H1 (cell line): Measurements from ENCODE around the gene PTGDS. TPM values are rescaled to one million over a fixed set of nuclear protein-coding genes. Genes with fewer than 3 reads are reported as not detected.

Experiments used
- CTCF ChIA-PET: fragments of 300-600 bp; sonication (Branson Sonifier 250); formaldehyde crosslinking; loops from one replicate; lab custom pipeline; 2021; ENCODE audit not compliant: partially characterized antibody; lab: Charles Lee
- POLR2A ChIA-PET: fragments of 300-600 bp; sonication (Branson Sonifier 250); formaldehyde crosslinking; loops from one replicate; lab custom pipeline; 2021; ENCODE audit warnings: inconsistent platforms; ENCODE audit not compliant: partially characterized antibody; lab: Charles Lee
- DNase-seq, 2 experiments: peaks; one replicate each; pipeline versions ENCODE4 v3.0.0 to v3.0.0-alpha.2; 2010 to 2022; ENCODE audit warnings: low spot score in 2 of 2, low read depth in 1 of 2, mixed read lengths in 1 of 2
- FAIRE-seq: peaks from 2 replicates; lab custom pipeline; 2011; peaks lifted over from hg19 to GRCh38; lab: Jason Lieb, UNC
- H2AFZ ChIP-seq: 2 replicates; pipeline ENCODE4 v1.8.1; 2012; ENCODE audit warnings: low read length, inconsistent platforms
- H2AK5ac ChIP-seq: 2 replicates; pipeline ENCODE4 v1.6.1; 2013; ENCODE audit warnings: low read depth, low read length
- H2BK120ac ChIP-seq: replicated peaks from 2 replicates; pipeline ENCODE3; 2013; ENCODE audit warnings: low read depth, low read length, inconsistent platforms
- H2BK12ac ChIP-seq: 2 replicates; pipeline ENCODE4 v1.6.1; 2013; ENCODE audit warnings: low read depth, low read length
- H2BK15ac ChIP-seq: 2 replicates; pipeline ENCODE4 v1.6.1; 2013; ENCODE audit warnings: low read length
- H2BK20ac ChIP-seq: 2 replicates; pipeline ENCODE4 v1.6.1; 2013; ENCODE audit warnings: low read length
- H2BK5ac ChIP-seq: 2 replicates; pipeline ENCODE4 v1.6.1; 2013; ENCODE audit warnings: low read depth, low read length
- H3K14ac ChIP-seq: 2 replicates; pipeline ENCODE4 v1.6.1; 2013; ENCODE audit warnings: inconsistent platforms; ENCODE audit not compliant: insufficient read length
- H3K18ac ChIP-seq: 2 replicates; pipeline ENCODE4 v1.6.1; 2013; ENCODE audit warnings: low read length; ENCODE audit errors: extremely low read depth
- H3K23ac ChIP-seq: 2 replicates; pipeline ENCODE4 v1.6.1; 2013; ENCODE audit warnings: inconsistent platforms; ENCODE audit not compliant: insufficient read length
- H3K23me2 ChIP-seq: 2 replicates; pipeline ENCODE4 v1.6.1; 2013; ENCODE audit warnings: low read depth, low read length
- H3K27ac ChIP-seq: 2 replicates; pipeline ENCODE4 v1.6.1; 2011; ENCODE audit warnings: low read depth, low read length, inconsistent platforms
- H3K27me3 ChIP-seq, 4 experiments: replicated peaks in 1 of 4; 1 replicate in 1 of 4; 2 replicates in 3 of 4; pipeline versions ENCODE4 v1.6.1 to v1.8.1; 2011 to 2013; ENCODE audit warnings: low read length in 3 of 4, mild to moderate bottlenecking in 3 of 4, inconsistent platforms in 2 of 4, mixed read lengths in 2 of 4, moderate library complexity in 1 of 4; ENCODE audit not compliant: control insufficient read depth in 3 of 4, insufficient read depth in 3 of 4; ENCODE audit errors: extremely low read depth in 1 of 4
- H3K36me3 ChIP-seq, 4 experiments: 2 replicates each; pipeline versions ENCODE4 v1.6.1 to v1.8.1; 2011 to 2013; ENCODE audit warnings: mild to moderate bottlenecking in 4 of 4, low read length in 3 of 4, moderate library complexity in 2 of 4, control low read depth in 1 of 4, inconsistent platforms in 1 of 4; ENCODE audit not compliant: insufficient read depth in 4 of 4, control insufficient read depth in 2 of 4
- H3K4ac ChIP-seq: replicated peaks from 2 replicates; pipeline ENCODE3; 2013; ENCODE audit warnings: low read length, low read depth, mixed read lengths, inconsistent platforms; ENCODE audit not compliant: insufficient read length
- H3K4me1 ChIP-seq, 4 experiments: replicated peaks in 1 of 4; 1 replicate in 1 of 4; 2 replicates in 3 of 4; pipeline versions ENCODE4 v1.6.1 to v1.8.1; 2011 to 2013; ENCODE audit warnings: low read length in 3 of 4, inconsistent platforms in 2 of 4, mixed read lengths in 1 of 4; ENCODE audit not compliant: insufficient read depth in 4 of 4, control insufficient read depth in 3 of 4
- H3K4me2 ChIP-seq, 2 experiments: 2 replicates each; pipeline versions ENCODE4 v1.6.1 to v1.8.1; 2011 to 2013; ENCODE audit warnings: low read depth in 2 of 2, low read length in 2 of 2, control low read depth in 1 of 2, inconsistent platforms in 1 of 2, mild to moderate bottlenecking in 1 of 2; ENCODE audit not compliant: insufficient read depth in 1 of 2
- H3K4me3 ChIP-seq, 4 experiments: fragments of 200-600, 300-600 bp in 1 of 4; sonication (generic), shearing (Covaris generic), sonication (Bioruptor Twin) in 1 of 4; 2 replicates each; pipeline versions ENCODE4 v1.5.1 to v1.8.1; 2011 to 2016; ENCODE audit warnings: low read length in 4 of 4, low read depth in 3 of 4, control low read depth in 2 of 4, inconsistent platforms in 2 of 4, mild to moderate bottlenecking in 2 of 4, mixed read lengths in 1 of 4, moderate library complexity in 1 of 4; ENCODE audit not compliant: insufficient read depth in 2 of 4; ENCODE audit errors: extremely low read depth in 1 of 4
- H3K56ac ChIP-seq: replicated peaks from 2 replicates; pipeline ENCODE3; 2013; ENCODE audit warnings: low read depth, mild to moderate bottlenecking, mixed read lengths, low read length, inconsistent platforms; ENCODE audit not compliant: insufficient read length
- H3K79me1 ChIP-seq: 2 replicates; pipeline ENCODE4 v1.6.1; 2013; ENCODE audit warnings: low read depth, low read length, control low read depth
- H3K79me2 ChIP-seq, 2 experiments: 2 replicates each; pipeline versions ENCODE4 v1.6.1 to v1.8.1; 2012 to 2013; ENCODE audit warnings: low read length in 2 of 2, mild to moderate bottlenecking in 2 of 2, inconsistent platforms in 1 of 2; ENCODE audit not compliant: insufficient read depth in 2 of 2, control insufficient read depth in 1 of 2
- H3K9ac ChIP-seq, 4 experiments: replicated peaks in 1 of 4; 1 replicate in 1 of 4; 2 replicates in 3 of 4; pipeline versions ENCODE4 v1.6.1 to v1.8.1; 2011 to 2013; ENCODE audit warnings: low read depth in 3 of 4, low read length in 3 of 4, control low read depth in 2 of 4, mild to moderate bottlenecking in 2 of 4, moderate library complexity in 2 of 4, inconsistent platforms in 1 of 4; ENCODE audit errors: extremely low read depth in 1 of 4
- H3K9me3 ChIP-seq, 2 experiments: 2 replicates each; pipeline versions ENCODE4 v1.6.1 to v1.8.1; 2012 to 2013; ENCODE audit warnings: mild to moderate bottlenecking in 2 of 2, moderate library complexity in 2 of 2, control low read depth in 1 of 2, inconsistent platforms in 1 of 2, low read depth in 1 of 2, low read length in 1 of 2, mixed read lengths in 1 of 2; ENCODE audit not compliant: insufficient read depth in 2 of 2
- H4K20me1 ChIP-seq, 2 experiments: replicated peaks in 1 of 2; 2 replicates each; pipeline versions ENCODE3 to v1.8.1; 2011 to 2013; ENCODE audit warnings: inconsistent platforms in 2 of 2, low read length in 2 of 2, mild to moderate bottlenecking in 1 of 2; ENCODE audit not compliant: insufficient read depth in 2 of 2, control insufficient read depth in 1 of 2
- H4K5ac ChIP-seq: 2 replicates; pipeline ENCODE4 v1.6.1; 2013; ENCODE audit warnings: low read length, low read depth, mixed read lengths, inconsistent platforms; ENCODE audit not compliant: insufficient read length
- H4K8ac ChIP-seq: 2 replicates; pipeline ENCODE4 v1.8.0; 2013; ENCODE audit warnings: mild to moderate bottlenecking, moderate library complexity, low read length, inconsistent platforms; ENCODE audit not compliant: insufficient read depth; ENCODE audit errors: extremely low read depth
- H4K91ac ChIP-seq: replicated peaks from 2 replicates; pipeline ENCODE3; 2013; ENCODE audit warnings: low read length, mixed read lengths, inconsistent platforms; ENCODE audit not compliant: insufficient read length
- CREB1 ChIP-seq: IDR thresholded peaks from 2 replicates; pipeline ENCODE4 v1.6.1; 2012; ENCODE audit warnings: inconsistent platforms
- RNF2 ChIP-seq: fragments of 200-900, 300-1000 bp; sonication (generic); IDR thresholded peaks from 2 replicates; pipeline ENCODE4 v1.7.1; 2016; ENCODE audit warnings: borderline replicate concordance, low read depth, mild to moderate bottlenecking, antibody characterized with exemption, low read length; ENCODE audit not compliant: poor library complexity, severe bottlenecking; ENCODE audit errors: missing control alignments
- SRF ChIP-seq: IDR thresholded peaks from 2 replicates; pipeline ENCODE4 v1.6.1; 2011; ENCODE audit warnings: mild to moderate bottlenecking, low read depth, low read length, moderate library complexity
- WGBS, 2 experiments: shearing (Covaris generic) in 1 of 2; methylation state at CpG; one replicate each; pipeline versions ENCODE4 v1.1.6 to v1.1.7; 2013 to 2015; ENCODE audit warnings: low lambda C conversion rate in 2 of 2, mixed read lengths in 2 of 2, inconsistent platforms in 1 of 2, low coverage in 1 of 2, missing lambda C conversion rate in 1 of 2; ENCODE audit not compliant: insufficient replicate concordance in 2 of 2, insufficient coverage in 1 of 2, insufficient read length in 1 of 2; ENCODE audit errors: extremely low coverage in 1 of 2, missing lambda C conversion rate in 1 of 2; 5-methylcytosine and 5-hydroxymethylcytosine counted together
- polyA plus RNA-seq, 7 experiments: library from polyadenylated mRNA; depleted of rRNA in 3 of 7; stranded (reverse) in 5 of 7; unstranded in 2 of 7; fragments of >200 nt in 5 of 7; fragments of 200-250 nt in 2 of 7; gene quantifications; 1 replicate in 5 of 7; 2 replicates in 1 of 7; 4 replicates in 1 of 7; pipeline versions ENCODE4 v1.2.1 to v1.2.3, GENCODE V29; 2011 to 2013; ENCODE audit warnings: missing spikeins in 2 of 7, mixed read lengths in 2 of 7
- total RNA-seq: library from RNA; stranded (reverse); fragmentation: NEBNext Ultra II Directional; extraction: Animal tissue kit (Norgen Biotek cat#: 25700); gene quantifications from 2 replicates; pipeline ENCODE4 v1.2.1, GENCODE V29; 2021

Gene PTGDS
- total and polyA plus RNA-seq, 2 of the 8 experiments (the other 6 are each of a cell fraction or from before 2014, with no cell fraction given) = 1.7 to 2.3 TPM

GRCh38 chr9:136992819-136993369 is 15.6 kb downstream of the PTGDS start:
- 50% methylated on average over 18 of the region's 18 CpGs; no CpG with 5 or more reads in 1 of the 2 experiments for WGBS, 2 experiments

More at GRCh38 chr9:136992819-136993369, 15.6 kb downstream of the PTGDS start:
- Histone ChIP-seq H2BK5ac (peak overlapping the region; percentile 44; the same call in 1 of the 2 replicates), H3K23me2 (peaks cover 17% of the 10 kb centered on the region), H3K27ac (no peak overlapping the region), H2BK12ac (no peak overlapping the region), H2AK5ac (no peak overlapping the region), H3K4me2 (peak overlapping the region; percentile 75 to 82), H3K18ac (no peak overlapping the region), H3K56ac (no peak overlapping the region), H2AFZ (no peak overlapping the region), H3K4me3 (peak overlapping the region; percentile 46 to 89 (median 74)), H3K9me3 (peaks cover 6% of the 10 kb centered on the region in 2 experiments; a peak in 2 of 4 replicates), H3K27me3 (peaks cover 0 to 13% (median 10%) of the 10 kb centered on the region in 4 experiments; a peak in 3 of 7 replicates), H3K14ac (no peak overlapping the region), H3K36me3 (peaks cover 0 to 2% (median 0%) of the 10 kb centered on the region in 4 experiments; a peak in 1 of 8 replicates), H2BK20ac (no peak overlapping the region), H3K9ac (peak overlapping the region in 1 of 4 experiments; percentile 52; a peak in 4 of 7 replicates), H2BK15ac (no peak overlapping the region), H3K4ac (no peak overlapping the region), H4K91ac (no peak overlapping the region), H2BK120ac (no peak overlapping the region)
- DNase-seq = no peak
- TF ChIP-seq CREB1 (0 out of 2 replicates have a peak, but pooled peaks have one; percentile 0), SRF (no peak), RNF2 (no peak)
- TF ChIP-seq, all 59 proteins: peak for 1
- Histone ChIP-seq H4K8ac (peak overlapping the region; percentile 65; the same call in 1 of the 2 replicates), H3K4me1 (peaks cover 0 to 20% (median 11%) of the 10 kb centered on the region in 4 experiments; a peak in 6 of 7 replicates), H3K79me2 (no peaks in the 10 kb centered on the region), H3K79me1 (no peaks in the 10 kb centered on the region), H4K5ac (no peak overlapping the region), H3K23ac (no peak overlapping the region), H4K20me1 (peaks cover 0 to 2% of the 10 kb centered on the region in 2 experiments)
- POLR2A ChIA-PET = interaction anchor here (0.7 to 1.7 kb wide), 6 partner anchors 15 to 225 kb away, joined by 3 to 4 read pairs (median 4); no protein-coding TSS in a partner anchor
- no peak for FAIRE-seq
- CTCF ChIA-PET = interaction anchor here (0.8 to 6.3 kb wide), 14 partner anchors 11 to 223 kb away, joined by 3 to 31 read pairs (median 4); partner anchors contain the start of genes ABCA2, FUT7 and PTGDS
